Stomach smooth muscle (tissue), 2 donors: ENCODE data around the gene HTR7.
"Not testable (repeated sequence)": the region's sequence is repeated elsewhere in the genome, so short reads cannot be mapped to it uniquely, and the experiment has no call there.

Experiments
- H3K27ac ChIP-seq: one replicate; pipeline ENCODE4 v1.7.0; 2013; ENCODE audit warnings: mild to moderate bottlenecking, low read length, inconsistent platforms
- H3K27me3 ChIP-seq, 2 donors: one replicate each; pipeline ENCODE4 v1.7.0; 2013; ENCODE audit warnings: low read length in 2 of 2; ENCODE audit not compliant: insufficient read depth in 2 of 2, control insufficient read depth in 1 of 2
- H3K36me3 ChIP-seq, 2 donors: one replicate each; pipeline ENCODE4 v1.7.0; 2013; ENCODE audit warnings: low read length in 2 of 2; ENCODE audit not compliant: control insufficient read depth in 2 of 2, insufficient read depth in 2 of 2
- H3K4me1 ChIP-seq: one replicate; pipeline ENCODE4 v1.7.0; 2013; ENCODE audit warnings: low read length; ENCODE audit not compliant: control insufficient read depth, insufficient read depth
- H3K4me3 ChIP-seq, 2 donors: one replicate each; pipeline ENCODE4 v1.7.0; 2013; ENCODE audit warnings: low read length in 2 of 2
- H3K9ac ChIP-seq, 2 donors: one replicate each; pipeline ENCODE4 v1.7.0; 2013; ENCODE audit warnings: low read length in 2 of 2, mild to moderate bottlenecking in 1 of 2
- H3K9me3 ChIP-seq, 2 donors: one replicate each; pipeline ENCODE4 v1.7.0; 2013; ENCODE audit warnings: low read length in 2 of 2; ENCODE audit not compliant: control insufficient read depth in 2 of 2
- donor health status: healthy.
- donor health status: Pancreatic carcinoma.

Gene HTR7

DNA sequence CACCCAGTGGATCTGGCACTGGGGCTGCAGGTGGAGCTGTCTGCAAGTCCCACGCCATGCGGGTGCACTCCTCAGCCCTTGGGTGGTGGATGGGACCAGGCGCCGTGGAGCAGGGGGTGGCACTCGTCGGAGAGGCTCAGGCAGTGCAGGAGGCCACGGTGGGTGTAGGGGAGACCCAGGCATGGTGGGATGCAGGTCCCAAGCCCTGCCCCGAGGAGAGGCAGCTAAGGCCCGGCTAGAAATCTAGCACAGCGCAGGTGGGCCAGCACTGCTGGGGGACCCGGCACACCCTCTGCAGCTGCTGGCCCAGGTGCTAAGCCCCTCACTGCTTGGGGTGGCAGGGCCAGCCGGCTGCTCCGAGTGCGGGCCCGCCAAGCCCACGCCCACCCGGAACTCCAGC, 25.7 kb downstream of the HTR7 start:
- H3K36me3 ChIP-seq: no peaks in the 10 kb centered on the region
- no peaks in the 10 kb centered on the region for H3K9me3 ChIP-seq
- peaks cover 0 to 2% of the 10 kb centered on the region in 2 donors for H3K27me3 ChIP-seq
- H3K4me1 ChIP-seq: no peaks in the 10 kb centered on the region
- H3K27ac ChIP-seq: no peak overlapping the region
- H3K9ac ChIP-seq: no peak overlapping the region
- H3K4me3 ChIP-seq: no peak overlapping the region

DNA sequence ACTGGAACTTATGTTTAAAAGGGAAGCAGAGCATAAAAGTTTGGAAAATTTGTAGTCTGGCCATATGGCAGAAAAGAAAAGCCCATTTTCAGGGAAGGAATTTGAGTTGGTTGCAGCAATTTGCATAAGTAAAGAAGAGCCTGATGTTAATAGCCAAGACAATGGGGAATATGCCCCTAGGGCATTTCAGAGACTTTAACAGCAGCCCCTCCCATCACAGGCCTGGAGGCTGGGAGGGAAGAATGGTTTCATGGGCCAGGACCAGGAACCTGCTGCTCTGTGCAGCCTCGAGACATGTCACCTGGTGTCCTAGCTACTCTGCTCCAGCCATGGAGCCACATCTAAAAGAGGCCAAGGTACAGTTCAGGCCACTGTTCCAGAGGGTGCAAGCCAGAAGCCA, 35.3 kb downstream of the HTR7 start:
- Histone ChIP-seq H3K27me3 (no peaks in the 10 kb centered on the region), H3K27ac (no peak overlapping the region), H3K9me3 (peaks cover 0 to 4% of the 10 kb centered on the region in 2 donors), H3K4me1 (no peaks in the 10 kb centered on the region), H3K4me3 (no peak overlapping the region), H3K36me3 (no peaks in the 10 kb centered on the region), H3K9ac (no peak overlapping the region)

DNA sequence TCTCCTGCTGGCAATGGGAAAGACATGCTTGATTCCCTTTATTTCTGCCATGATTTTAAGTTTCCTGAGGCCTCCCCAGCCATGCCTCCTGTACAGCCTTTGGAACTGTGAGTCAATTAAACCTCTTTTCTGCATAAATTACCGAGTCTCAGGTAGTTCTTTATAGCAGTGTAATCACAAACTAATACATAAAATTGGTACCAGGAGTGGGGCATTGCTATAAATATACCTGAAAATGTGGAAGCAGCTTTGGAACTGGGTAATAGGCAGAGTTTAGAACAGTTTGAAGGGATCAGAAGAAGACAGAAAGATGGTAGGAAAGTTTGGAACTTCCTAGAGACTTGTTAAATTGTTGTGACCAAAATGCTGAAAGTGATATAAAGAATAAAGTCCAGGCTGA, 36.0 kb downstream of the HTR7 start:
- not testable (repeated sequence) for H3K4me1 ChIP-seq, H3K27me3 ChIP-seq, H3K9me3 ChIP-seq, H3K36me3 ChIP-seq, H3K27ac ChIP-seq, H3K4me3 ChIP-seq, H3K9ac ChIP-seq

- Histone ChIP-seq H3K36me3 (no peaks in the 10 kb centered on the region), H3K4me3 (no peak overlapping the region), H3K27me3 (no peaks in the 10 kb centered on the region), H3K27ac (no peak overlapping the region), H3K9me3 (peaks cover 0 to 4% of the 10 kb centered on the region in 2 donors), H3K4me1 (no peaks in the 10 kb centered on the region), H3K9ac (no peak overlapping the region)
Observed at GRCh38 chr10:90819911-90820310, 37.9 kb downstream of the HTR7 start.

GRCh38 chr10:90818736-90819135, 39.1 kb downstream of the HTR7 start:
- Histone ChIP-seq H3K4me1 (no peaks in the 10 kb centered on the region), H3K4me3 (no peak overlapping the region), H3K9ac (no peak overlapping the region), H3K36me3 (no peaks in the 10 kb centered on the region), H3K27ac (no peak overlapping the region), H3K9me3 (peaks cover 0 to 4% of the 10 kb centered on the region in 2 donors), H3K27me3 (no peaks in the 10 kb centered on the region)

GRCh38 chr10:90817128-90817889, 40.5 kb downstream of the HTR7 start:
- Histone ChIP-seq H3K27me3 (no peaks in the 10 kb centered on the region), H3K9me3 (peaks cover 0 to 4% of the 10 kb centered on the region in 2 donors), H3K27ac (no peak overlapping the region), H3K4me1 (no peaks in the 10 kb centered on the region), H3K9ac (no peak overlapping the region), H3K36me3 (no peaks in the 10 kb centered on the region), H3K4me3 (no peak overlapping the region)

GRCh38 chr10:90816466-90816865, 41.4 kb downstream of the HTR7 start:
- no peak overlapping the region for H3K9ac ChIP-seq

GRCh38 chr10:90813594-90814365, 44.1 kb downstream of the HTR7 start:
- no peak overlapping the region for H3K9ac ChIP-seq
- H3K36me3 ChIP-seq: no peaks in the 10 kb centered on the region
- no peak overlapping the region for H3K27ac ChIP-seq
- H3K4me1 ChIP-seq: no peaks in the 10 kb centered on the region
- H3K9me3 ChIP-seq: no peaks in the 10 kb centered on the region
- no peaks in the 10 kb centered on the region for H3K27me3 ChIP-seq
- H3K4me3 ChIP-seq: no peak overlapping the region

More at GRCh38 chr10:90816466-90816865, 41.4 kb downstream of the HTR7 start:
- H3K9me3 ChIP-seq: peaks cover 0 to 2% of the 10 kb centered on the region in 2 donors
- H3K27ac ChIP-seq: no peak overlapping the region
- no peaks in the 10 kb centered on the region for H3K27me3 ChIP-seq
- no peaks in the 10 kb centered on the region for H3K4me1 ChIP-seq
- H3K4me3 ChIP-seq: no peak overlapping the region
- H3K36me3 ChIP-seq: no peaks in the 10 kb centered on the region

DNA sequence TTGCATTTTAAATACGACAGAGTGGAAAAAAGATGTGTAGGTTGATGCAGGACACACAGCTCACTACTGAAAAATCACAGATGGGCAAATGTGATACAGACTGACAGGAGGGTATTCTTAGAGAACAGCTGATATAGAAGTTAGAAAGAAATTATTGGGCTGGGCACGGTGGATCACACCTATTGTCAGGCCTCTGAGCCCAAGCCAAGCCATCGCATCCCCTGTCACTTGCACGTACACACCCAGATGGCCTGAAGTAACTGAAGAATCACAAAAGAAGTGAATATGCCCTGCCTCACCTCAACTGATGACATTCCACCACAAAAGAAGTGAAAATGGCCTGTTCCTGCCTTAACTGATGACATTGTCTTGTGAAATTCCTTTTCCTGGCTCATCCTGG, 50.7 kb downstream of the HTR7 start:
- H3K4me3 ChIP-seq, H3K4me1 ChIP-seq, H3K27me3 ChIP-seq, H3K27ac ChIP-seq, H3K9me3 ChIP-seq, H3K9ac ChIP-seq, H3K36me3 ChIP-seq: not testable (repeated sequence)

DNA sequence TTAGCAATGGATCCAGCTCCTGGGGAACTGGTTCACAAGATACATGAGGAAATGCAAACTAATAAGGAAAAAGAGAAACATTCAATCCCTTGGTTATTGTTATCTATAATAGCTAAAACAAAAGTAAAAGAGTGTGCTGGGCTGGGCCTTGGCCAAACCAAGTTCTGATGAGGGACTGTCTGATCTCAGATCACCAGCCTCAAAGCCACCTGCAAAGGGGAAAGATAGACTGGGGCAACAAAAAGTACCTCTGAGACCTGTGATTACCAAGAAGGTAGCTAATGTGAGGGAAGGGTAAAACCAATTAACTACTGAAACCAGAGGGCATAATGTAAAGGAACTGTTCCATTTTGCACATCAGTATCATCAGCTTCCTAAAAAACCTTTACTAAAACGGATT, 51.2 kb downstream of the HTR7 start:
- H3K27me3 ChIP-seq: no peaks in the 10 kb centered on the region
- no peak overlapping the region for H3K9ac ChIP-seq
- no peaks in the 10 kb centered on the region for H3K9me3 ChIP-seq
- no peak overlapping the region for H3K4me3 ChIP-seq
- no peaks in the 10 kb centered on the region for H3K4me1 ChIP-seq
- H3K36me3 ChIP-seq: no peaks in the 10 kb centered on the region
- no peak overlapping the region for H3K27ac ChIP-seq

DNA sequence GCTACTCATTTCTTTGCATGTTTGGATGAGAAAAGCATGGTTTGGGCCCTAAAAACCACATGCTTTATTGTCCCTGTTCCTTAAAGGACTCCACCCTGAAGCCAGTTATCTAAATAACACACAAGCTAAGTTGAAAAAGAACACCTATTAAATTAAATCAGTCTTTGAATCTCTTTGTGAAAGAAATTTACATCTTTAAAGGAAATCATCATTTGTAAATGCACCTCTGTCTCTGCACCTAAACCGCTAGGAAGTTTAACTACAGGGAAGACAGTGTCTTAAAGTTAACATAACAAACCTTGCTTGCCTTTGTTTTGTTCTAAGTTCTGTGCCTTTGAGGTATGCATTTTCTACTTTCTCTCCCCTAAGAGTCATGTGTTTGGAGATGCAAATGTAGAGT, 52.6 kb downstream of the HTR7 start:
- no peak overlapping the region for H3K27ac ChIP-seq
- H3K9me3 ChIP-seq: no peaks in the 10 kb centered on the region
- no peaks in the 10 kb centered on the region for H3K27me3 ChIP-seq
- no peak overlapping the region for H3K9ac ChIP-seq
- H3K4me1 ChIP-seq: no peaks in the 10 kb centered on the region
- H3K36me3 ChIP-seq: no peaks in the 10 kb centered on the region
- no peak overlapping the region for H3K4me3 ChIP-seq
